ENCODE results near the gene PIAS1.
"Not testable (repeated sequence)": the region's sequence is repeated elsewhere in the genome, so short reads cannot be mapped to it uniquely, and the experiment has no call there.

Gene PIAS1

DNA sequence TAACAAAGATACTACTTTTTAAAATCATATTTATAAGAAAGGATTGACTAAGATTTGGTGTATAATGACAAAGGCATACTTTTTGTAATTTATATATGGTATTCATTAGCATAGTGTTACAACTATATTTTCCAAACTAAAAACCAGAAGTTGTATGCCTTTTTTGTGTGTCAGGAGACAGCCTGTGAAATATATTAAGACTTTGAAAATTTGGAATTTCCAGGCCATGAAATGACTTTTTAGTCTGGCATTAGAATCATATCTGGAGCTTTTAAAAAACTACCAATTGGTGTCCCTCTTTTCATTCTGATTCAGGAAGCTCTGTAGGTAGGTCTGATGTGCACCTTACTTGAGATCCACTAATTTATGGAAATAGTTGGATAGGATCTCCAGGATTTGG, 109.1 kb downstream of the PIAS1 start:
- Histone ChIP-seq H3K36me3 (ENCODE audit: insufficient read depth, low read depth, low read length) (peaks cover 37% of the 10 kb centered on the region), H3K9me3 (ENCODE audit: insufficient read depth, low read depth, low read length) (peaks cover 10% of the 10 kb centered on the region), H3K4me1 (ENCODE audit: insufficient read depth, low read length) (no peaks in the 10 kb centered on the region), H3K27me3 (ENCODE audit: insufficient read depth, low read length) (no peaks in the 10 kb centered on the region), H3K9ac (ENCODE audit: low read depth, low read length) (no peak overlapping the region), H3K4me3 (ENCODE audit: low read length) (no peak overlapping the region), H3K27ac (ENCODE audit: low read length) (no peak overlapping the region)

- H3K36me3 ChIP-seq (ENCODE audit: insufficient read depth, low read depth, low read length) = peaks cover 16% of the 10 kb centered on the region
- no peak overlapping the region for H3K9ac ChIP-seq (ENCODE audit: low read depth, low read length)
- no peaks in the 10 kb centered on the region for H3K4me1 ChIP-seq (ENCODE audit: insufficient read depth, low read length)
- peaks cover 2% of the 10 kb centered on the region; the same call in 1 of the 2 replicates for H3K9me3 ChIP-seq (ENCODE audit: insufficient read depth, low read depth, low read length)
- H3K27ac ChIP-seq (ENCODE audit: low read length) = no peak overlapping the region
- no peak overlapping the region for H3K4me3 ChIP-seq (ENCODE audit: low read length)
- H3K27me3 ChIP-seq (ENCODE audit: insufficient read depth, low read length) = no peaks in the 10 kb centered on the region
These were observed 112.7 kb downstream of the PIAS1 start for GRCh38 chr15:68166847-68167246.

DNA sequence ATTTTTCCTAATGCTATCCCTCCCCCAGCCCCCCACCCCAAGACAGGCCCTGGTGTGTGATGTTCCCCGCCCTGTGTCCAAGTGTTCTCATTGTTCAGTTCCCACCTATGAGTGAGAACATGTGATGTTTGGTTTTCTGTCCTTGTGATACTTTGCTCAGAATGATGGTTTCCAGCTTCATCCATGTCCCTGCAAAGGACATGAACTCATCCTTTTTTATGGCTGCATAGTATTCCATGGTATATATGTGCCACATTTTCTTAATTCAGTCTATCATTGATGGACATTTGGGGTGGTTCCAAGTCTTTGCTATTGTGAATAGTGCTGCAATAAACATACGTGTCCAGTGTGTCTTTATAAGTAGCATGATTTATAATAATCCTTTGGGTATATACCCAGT, 117.9 kb downstream of the PIAS1 start:
- H3K9me3 ChIP-seq (ENCODE audit: insufficient read depth, low read depth, low read length); H3K4me1 ChIP-seq (ENCODE audit: insufficient read depth, low read length); H3K27me3 ChIP-seq (ENCODE audit: insufficient read depth, low read length); H3K4me3 ChIP-seq (ENCODE audit: low read length); H3K27ac ChIP-seq (ENCODE audit: low read length); H3K9ac ChIP-seq (ENCODE audit: low read depth, low read length): not testable (repeated sequence)
- peaks cover 30% of the 10 kb centered on the region for H3K36me3 ChIP-seq (ENCODE audit: insufficient read depth, low read depth, low read length)

GRCh38 chr15:68173119-68173518, 119.0 kb downstream of the PIAS1 start:
- no peaks in the 10 kb centered on the region for H3K27me3 ChIP-seq (ENCODE audit: insufficient read depth, low read length)
- H3K9ac ChIP-seq (ENCODE audit: low read depth, low read length) = no peak overlapping the region
- no peak overlapping the region for H3K4me3 ChIP-seq (ENCODE audit: low read length)
- no peaks in the 10 kb centered on the region for H3K9me3 ChIP-seq (ENCODE audit: insufficient read depth, low read depth, low read length)
- peaks cover 40% of the 10 kb centered on the region for H3K36me3 ChIP-seq (ENCODE audit: insufficient read depth, low read depth, low read length)
- H3K4me1 ChIP-seq (ENCODE audit: insufficient read depth, low read length) = no peaks in the 10 kb centered on the region
- H3K27ac ChIP-seq (ENCODE audit: low read length) = no peak overlapping the region

GRCh38 chr15:68175526-68175925, 121.4 kb downstream of the PIAS1 start:
- Histone ChIP-seq H3K4me3 (ENCODE audit: low read length) (no peak overlapping the region), H3K9ac (ENCODE audit: low read depth, low read length) (no peak overlapping the region), H3K36me3 (ENCODE audit: insufficient read depth, low read depth, low read length) (peaks cover 49% of the 10 kb centered on the region), H3K27me3 (ENCODE audit: insufficient read depth, low read length) (no peaks in the 10 kb centered on the region), H3K27ac (ENCODE audit: low read length) (no peak overlapping the region), H3K4me1 (ENCODE audit: insufficient read depth, low read length) (no peaks in the 10 kb centered on the region), H3K9me3 (ENCODE audit: insufficient read depth, low read depth, low read length) (no peaks in the 10 kb centered on the region)

DNA sequence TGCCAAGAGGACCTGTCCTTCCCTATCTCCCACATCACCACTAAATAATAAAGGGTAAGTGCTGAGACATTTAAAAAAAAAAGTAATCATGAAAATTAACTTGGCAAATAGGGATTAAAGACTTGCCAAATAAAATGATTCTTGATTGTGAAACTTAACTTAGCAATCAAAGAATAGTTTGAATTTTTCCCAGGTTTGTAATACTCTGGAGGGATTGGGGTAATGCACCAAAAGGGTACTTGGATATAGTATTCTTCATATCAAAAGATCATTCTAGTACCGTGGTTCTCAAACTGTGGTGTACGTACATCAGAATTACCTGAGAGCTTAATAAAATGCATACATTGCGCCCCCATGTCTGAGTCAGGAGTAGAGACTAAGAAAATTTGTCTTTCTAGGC, 122.5 kb downstream of the PIAS1 start:
- no peak overlapping the region for H3K9ac ChIP-seq (ENCODE audit: low read depth, low read length)
- H3K9me3 ChIP-seq (ENCODE audit: insufficient read depth, low read depth, low read length) = no peaks in the 10 kb centered on the region
- no peaks in the 10 kb centered on the region for H3K27me3 ChIP-seq (ENCODE audit: insufficient read depth, low read length)
- H3K27ac ChIP-seq (ENCODE audit: low read length) = no peak overlapping the region
- H3K4me1 ChIP-seq (ENCODE audit: insufficient read depth, low read length) = no peaks in the 10 kb centered on the region
- no peak overlapping the region for H3K4me3 ChIP-seq (ENCODE audit: low read length)
- H3K36me3 ChIP-seq (ENCODE audit: insufficient read depth, low read depth, low read length) = peaks cover 58% of the 10 kb centered on the region

DNA sequence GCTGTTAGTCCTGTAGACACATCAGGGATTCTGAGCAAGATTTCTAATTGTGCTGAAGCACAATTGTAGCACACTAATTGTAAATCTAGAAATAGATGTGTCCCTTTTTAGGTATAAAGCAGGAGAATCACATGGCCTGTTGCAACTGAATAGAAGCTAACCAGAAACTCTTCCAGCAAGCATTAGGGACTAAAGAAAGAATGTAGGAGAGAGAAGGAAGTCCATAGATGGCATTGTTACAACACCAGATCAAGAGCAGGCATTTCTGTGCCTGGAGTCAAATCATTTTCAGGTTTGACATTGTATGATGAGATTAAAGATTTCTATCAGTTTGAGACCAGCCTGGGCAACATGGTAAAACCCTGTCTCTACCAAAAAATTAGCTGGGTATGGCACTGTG, 123.6 kb downstream of the PIAS1 start:
- Histone ChIP-seq H3K9ac (ENCODE audit: low read depth, low read length) (no peak overlapping the region), H3K4me1 (ENCODE audit: insufficient read depth, low read length) (no peaks in the 10 kb centered on the region), H3K27ac (ENCODE audit: low read length) (no peak overlapping the region), H3K4me3 (ENCODE audit: low read length) (no peak overlapping the region), H3K9me3 (ENCODE audit: insufficient read depth, low read depth, low read length) (no peaks in the 10 kb centered on the region), H3K36me3 (ENCODE audit: insufficient read depth, low read depth, low read length) (peaks cover 65% of the 10 kb centered on the region), H3K27me3 (ENCODE audit: insufficient read depth, low read length) (no peaks in the 10 kb centered on the region)

DNA sequence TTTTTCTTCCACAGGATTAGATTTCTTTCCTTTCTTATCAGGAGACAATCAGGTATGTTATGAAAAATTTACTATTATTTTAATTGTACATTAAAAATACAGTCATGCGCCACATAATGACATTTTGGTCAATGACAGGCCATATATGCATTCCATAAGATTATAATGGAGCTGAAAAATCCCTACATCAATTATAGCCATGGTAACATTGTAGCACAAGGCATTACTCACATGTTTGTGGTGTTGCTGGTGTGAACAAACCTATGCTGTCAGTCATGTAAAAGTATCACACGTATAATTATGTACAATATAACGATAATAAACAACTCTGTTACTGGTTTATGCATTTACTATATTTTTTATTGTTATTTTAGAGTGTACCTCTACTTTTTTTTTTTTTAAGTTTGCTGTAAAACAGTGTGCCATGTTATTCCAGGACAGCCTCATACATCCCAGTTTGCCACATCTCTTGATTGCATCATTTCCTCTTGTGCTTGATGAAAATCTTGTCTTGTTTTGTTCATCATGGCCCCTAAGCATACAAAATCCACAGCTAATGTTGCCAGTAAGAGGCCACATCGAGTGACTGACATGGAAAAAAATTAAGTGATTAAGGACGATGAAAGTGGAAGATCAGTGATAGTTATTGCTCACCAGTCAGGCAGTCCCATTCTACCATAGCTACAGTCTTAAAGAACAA, 129.7 kb downstream of the PIAS1 start:
- H3K36me3 ChIP-seq (ENCODE audit: insufficient read depth, low read depth, low read length) = peaks cover 73% of the 10 kb centered on the region

GRCh38 chr15:68184616-68185480, 130.7 kb downstream of the PIAS1 start:
- no peaks in the 10 kb centered on the region for H3K4me1 ChIP-seq (ENCODE audit: insufficient read depth, low read length)
- H3K36me3 ChIP-seq (ENCODE audit: insufficient read depth, low read depth, low read length) = peaks cover 76% of the 10 kb centered on the region
- H3K9me3 ChIP-seq (ENCODE audit: insufficient read depth, low read depth, low read length) = no peaks in the 10 kb centered on the region
- no peak overlapping the region for H3K9ac ChIP-seq (ENCODE audit: low read depth, low read length)
- no peaks in the 10 kb centered on the region for H3K27me3 ChIP-seq (ENCODE audit: insufficient read depth, low read length)
- H3K27ac ChIP-seq (ENCODE audit: low read length) = no peak overlapping the region
- H3K4me3 ChIP-seq (ENCODE audit: low read length) = no peak overlapping the region

More for the DNA sequence above, 129.7 kb downstream of the PIAS1 start:
- Histone ChIP-seq H3K27ac (ENCODE audit: low read length) (no peak overlapping the region), H3K4me1 (ENCODE audit: insufficient read depth, low read length) (no peaks in the 10 kb centered on the region), H3K9ac (ENCODE audit: low read depth, low read length) (no peak overlapping the region), H3K9me3 (ENCODE audit: insufficient read depth, low read depth, low read length) (no peaks in the 10 kb centered on the region), H3K4me3 (ENCODE audit: low read length) (no peak overlapping the region), H3K27me3 (ENCODE audit: insufficient read depth, low read length) (no peaks in the 10 kb centered on the region)

DNA sequence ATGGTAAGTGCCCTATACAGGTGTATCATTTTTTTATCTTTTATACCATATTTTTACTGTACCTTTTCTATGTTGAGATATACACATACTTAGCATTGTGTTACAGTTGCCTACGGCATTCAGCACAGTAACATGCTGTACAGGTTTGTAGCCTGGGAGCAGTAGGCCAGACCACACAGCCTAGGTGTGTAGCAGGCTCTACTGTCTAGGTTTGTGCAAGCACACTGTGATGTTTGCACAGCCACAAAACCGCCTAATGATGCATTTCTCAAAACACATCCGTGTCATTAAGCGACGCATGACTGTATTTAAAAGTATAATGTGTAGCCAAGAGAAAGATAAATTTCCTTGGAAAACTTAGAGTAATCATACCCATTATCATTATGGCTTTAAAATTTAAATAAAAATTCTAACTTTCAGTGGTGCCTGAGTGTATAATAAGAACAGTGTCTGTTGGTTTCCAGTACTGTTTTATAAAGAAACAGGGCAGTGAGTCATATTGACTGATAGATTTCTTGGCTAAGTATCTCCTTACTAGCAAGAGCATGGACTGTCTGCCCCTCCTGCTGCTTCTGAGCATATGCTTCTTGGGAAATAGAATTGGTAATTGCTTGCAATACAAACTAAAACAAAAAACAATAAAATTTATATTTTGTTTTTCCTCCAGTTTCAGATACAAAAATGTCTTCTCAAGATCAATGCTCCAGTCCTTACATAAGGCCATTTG, 132.7 kb downstream of the PIAS1 start:
- Histone ChIP-seq H3K4me3 (ENCODE audit: low read length) (no peak overlapping the region), H3K9ac (ENCODE audit: low read depth, low read length) (no peak overlapping the region), H3K27me3 (ENCODE audit: insufficient read depth, low read length) (no peaks in the 10 kb centered on the region), H3K9me3 (ENCODE audit: insufficient read depth, low read depth, low read length) (no peaks in the 10 kb centered on the region), H3K36me3 (ENCODE audit: insufficient read depth, low read depth, low read length) (peaks cover 72% of the 10 kb centered on the region), H3K4me1 (ENCODE audit: insufficient read depth, low read length) (peaks cover 2% of the 10 kb centered on the region; the same call in 1 of the 2 replicates), H3K27ac (ENCODE audit: low read length) (no peak overlapping the region)

- peaks cover 77% of the 10 kb centered on the region for H3K36me3 ChIP-seq (ENCODE audit: insufficient read depth, low read depth, low read length)
- H3K27ac ChIP-seq (ENCODE audit: low read length) = no peak overlapping the region
- no peak overlapping the region for H3K9ac ChIP-seq (ENCODE audit: low read depth, low read length)
- no peaks in the 10 kb centered on the region for H3K9me3 ChIP-seq (ENCODE audit: insufficient read depth, low read depth, low read length)
- no peaks in the 10 kb centered on the region for H3K27me3 ChIP-seq (ENCODE audit: insufficient read depth, low read length)
- H3K4me1 ChIP-seq (ENCODE audit: insufficient read depth, low read length) = peaks cover 4% of the 10 kb centered on the region; the same call in 1 of the 2 replicates
- H3K4me3 ChIP-seq (ENCODE audit: low read length) = no peak overlapping the region
These were observed 133.4 kb downstream of the PIAS1 start for GRCh38 chr15:68187559-68187958.
